Neural cell (in vitro differentiated cells): ENCODE results near the gene VGF. TPM values are rescaled to one million over a fixed set of nuclear protein-coding genes. Genes with fewer than 3 reads are reported as not detected.

Source experiments
- H2AFZ ChIP-seq: fragments of 200-600, 300-800 bp; sonication (generic), shearing (Covaris generic); 2 replicates; pipeline ENCODE4 v1.6.0; 2014; ENCODE audit warnings: low read depth, mild to moderate bottlenecking, antibody characterized with exemption, low read length, moderate library complexity
- H3F3A ChIP-seq: fragments of 200-600 bp; shearing (Covaris generic); 2 replicates; pipeline ENCODE4 v1.6.1; 2016; ENCODE audit warnings: mild to moderate bottlenecking, moderate library complexity, mixed read lengths, antibody characterized with exemption, low read length; ENCODE audit not compliant: insufficient read depth, poor library complexity, severe bottlenecking
- H3K27ac ChIP-seq: fragments of 200-600, 300-800 bp; sonication (generic), shearing (Covaris generic); 2 replicates; pipeline ENCODE4 v1.5.1; 2014; ENCODE audit warnings: mild to moderate bottlenecking, low read length, moderate library complexity
- H3K27me3 ChIP-seq: fragments of 300-800, 200-600 bp; sonication (generic), shearing (Covaris generic); 2 replicates; pipeline ENCODE4 v1.6.0; 2014; ENCODE audit warnings: mild to moderate bottlenecking, low read depth, low read length, moderate library complexity; ENCODE audit not compliant: insufficient read depth
- H3K36me3 ChIP-seq: fragments of 300-800, 200-600 bp; sonication (generic), shearing (Covaris generic); 2 replicates; pipeline ENCODE4 v1.5.1; 2014; ENCODE audit warnings: mild to moderate bottlenecking, antibody characterized with exemption, low read length, moderate library complexity; ENCODE audit not compliant: insufficient read depth
- H3K4me2 ChIP-seq: fragments of 300-800, 200-600 bp; sonication (generic), shearing (Covaris generic); 2 replicates; pipeline ENCODE4 v1.6.0; 2014; ENCODE audit warnings: mild to moderate bottlenecking, low read length
- H3K4me3 ChIP-seq: fragments of 300-800, 200-600 bp; sonication (generic), shearing (Covaris generic); 2 replicates; pipeline ENCODE4 v1.5.1; 2014; ENCODE audit warnings: mild to moderate bottlenecking, low read length, moderate library complexity
- H3K79me2 ChIP-seq: fragments of 200-600 bp; shearing (Covaris generic); replicated peaks from 2 replicates; pipeline ENCODE4 v1.6.0; 2014; ENCODE audit warnings: mild to moderate bottlenecking, low read length, moderate library complexity; ENCODE audit not compliant: insufficient read depth
- H3K9ac ChIP-seq: fragments of 300-800, 200-600 bp; sonication (generic), shearing (Covaris generic); 2 replicates; pipeline ENCODE4 v1.6.1; 2016; ENCODE audit warnings: mild to moderate bottlenecking, low read length, mixed read lengths
- H3K9me2 ChIP-seq: fragments of 200-600 bp; shearing (Covaris generic); 2 replicates; pipeline ENCODE4 v1.6.1; 2016; ENCODE audit warnings: mild to moderate bottlenecking, low read length, mixed read lengths; ENCODE audit not compliant: insufficient read depth
- H3K9me3 ChIP-seq: fragments of 200-600, 300-800 bp; sonication (generic), shearing (Covaris generic); 2 replicates; pipeline ENCODE4 v1.6.1; 2016; ENCODE audit warnings: mild to moderate bottlenecking, mixed run types, low read length, moderate library complexity, mixed read lengths
- H4K20me1 ChIP-seq: fragments of 200-600 bp; shearing (Covaris generic); 2 replicates; pipeline ENCODE4 v1.6.1; 2016; ENCODE audit warnings: mild to moderate bottlenecking, mixed run types; ENCODE audit not compliant: insufficient read depth
- CTCF ChIP-seq: fragments of 450-650 bp; IDR thresholded peaks from 2 replicates; pipeline ENCODE4 v1.5.1; 2014; ENCODE audit warnings: antibody characterized with exemption, mild to moderate bottlenecking, moderate library complexity; ENCODE audit not compliant: poor library complexity, severe bottlenecking
- EP300 ChIP-seq: fragments of 450-650 bp; conservative IDR thresholded peaks from 2 replicates; pipeline ENCODE4 v1.6.1; 2014; ENCODE audit warnings: antibody characterized with exemption, mild to moderate bottlenecking, moderate library complexity; ENCODE audit not compliant: poor library complexity, severe bottlenecking
- EZH2 ChIP-seq: fragments of 200-600, 300-800 bp; shearing (Covaris generic), sonication (generic); IDR thresholded peaks from 2 replicates; pipeline ENCODE4 v1.6.1; 2014; ENCODE audit warnings: antibody characterized with exemption, low read length, borderline replicate concordance, mild to moderate bottlenecking; ENCODE audit not compliant: insufficient read depth, poor library complexity, severe bottlenecking
- MXI1 ChIP-seq: fragments of 450-650 bp; conservative IDR thresholded peaks from 2 replicates; pipeline ENCODE4 v1.6.1; 2014; ENCODE audit warnings: antibody characterized with exemption, mild to moderate bottlenecking; ENCODE audit not compliant: poor library complexity, severe bottlenecking
- POLR2AphosphoS5 ChIP-seq: IDR thresholded peaks from 2 replicates; pipeline ENCODE4 v1.6.1; 2012
- RAD21 ChIP-seq: fragments of 450-650 bp; conservative IDR thresholded peaks from 2 replicates; pipeline ENCODE4 v1.6.1; 2014; ENCODE audit warnings: antibody characterized with exemption, mild to moderate bottlenecking, moderate library complexity
- REST ChIP-seq: IDR thresholded peaks from 2 replicates; pipeline ENCODE4 v1.6.1; 2012; ENCODE audit warnings: borderline replicate concordance
- SMC3 ChIP-seq: fragments of 450-650 bp; conservative IDR thresholded peaks from 2 replicates; pipeline ENCODE4 v1.6.1; 2014; ENCODE audit warnings: antibody characterized with exemption, mild to moderate bottlenecking, moderate library complexity; ENCODE audit not compliant: poor library complexity
- TAF1 ChIP-seq: IDR thresholded peaks from 2 replicates; pipeline ENCODE4 v1.6.1; 2012; ENCODE audit warnings: low read depth
- polyA plus RNA-seq: library from polyadenylated mRNA; depleted of rRNA; stranded (reverse); fragments of >200 nt; gene quantifications from 2 replicates; pipeline ENCODE4 v1.2.3, GENCODE V29; 2014

The VGF gene
- polyA plus RNA-seq, 1 donor from 2014 or later = 39.3 TPM

GRCh38 chr7:101129603-101130117 is 35.7 kb downstream of the VGF start:
- no peaks in the 10 kb centered on the region for H3K79me2 ChIP-seq
- H3K9me3 ChIP-seq = no peaks in the 10 kb centered on the region
- H3K4me3 ChIP-seq = no peak overlapping the region
- no peak for TF ChIP-seq RAD21
- TF ChIP-seq TAF1 = no peak
- TF ChIP-seq REST = no peak
- TF ChIP-seq EP300 = no peak
- no peak for TF ChIP-seq CTCF
- TF ChIP-seq SMC3 = no peak
- TF ChIP-seq MXI1 = no peak
- TF ChIP-seq EZH2 = no peak
- TF ChIP-seq POLR2AphosphoS5 = no peak
- no peak overlapping the region for H3K4me2 ChIP-seq
- H3K9ac ChIP-seq = no peak overlapping the region
- no peak overlapping the region for H3K27ac ChIP-seq
- H3K9me2 ChIP-seq = no peaks in the 10 kb centered on the region
- H3F3A ChIP-seq = no peaks in the 10 kb centered on the region
- H2AFZ ChIP-seq = no peak overlapping the region
- no peaks in the 10 kb centered on the region for H3K27me3 ChIP-seq
- no peaks in the 10 kb centered on the region for H4K20me1 ChIP-seq
- H3K36me3 ChIP-seq = no peaks in the 10 kb centered on the region

DNA sequence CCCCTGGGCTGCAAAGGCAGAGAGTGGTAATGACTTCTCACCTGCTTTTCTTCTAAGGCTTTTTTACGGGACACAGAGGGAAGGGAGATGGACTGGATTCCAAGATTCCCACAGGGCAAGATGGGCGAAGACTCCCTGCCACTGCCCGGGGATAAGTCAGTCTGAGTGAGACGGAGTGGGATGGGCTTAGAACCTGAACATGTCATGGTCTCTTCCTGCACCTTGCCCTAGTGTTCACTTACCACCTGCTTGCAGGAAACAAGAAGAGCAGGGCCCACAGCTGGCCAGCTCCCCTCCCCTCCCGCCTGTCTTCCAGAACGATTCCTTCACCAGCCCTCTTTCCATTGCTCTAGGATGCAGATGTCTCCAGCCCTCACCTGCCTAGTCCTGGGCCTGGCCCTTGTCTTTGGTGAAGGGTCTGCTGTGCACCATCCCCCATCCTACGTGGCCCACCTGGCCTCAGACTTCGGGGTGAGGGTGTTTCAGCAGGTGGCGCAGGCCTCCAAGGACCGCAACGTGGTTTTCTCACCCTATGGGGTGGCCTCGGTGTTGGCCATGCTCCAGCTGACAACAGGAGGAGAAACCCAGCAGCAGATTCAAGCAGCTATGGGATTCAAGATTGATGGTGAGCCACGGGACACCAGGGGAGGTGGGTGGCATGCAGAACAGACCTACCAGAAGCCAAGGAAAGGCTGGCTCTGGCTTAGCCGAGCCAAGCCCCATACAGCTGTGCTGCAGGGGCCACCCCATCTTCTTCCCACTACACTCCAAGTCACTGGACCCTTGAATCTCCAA is 37.1 kb downstream of the VGF start:
- H4K20me1 ChIP-seq = no peaks in the 10 kb centered on the region

More for the DNA sequence above, 37.1 kb downstream of the VGF start:
- Histone ChIP-seq H3K36me3 (no peaks in the 10 kb centered on the region), H2AFZ (no peak overlapping the region), H3K9ac (no peak overlapping the region), H3K27ac (no peak overlapping the region), H3F3A (no peaks in the 10 kb centered on the region), H3K79me2 (no peaks in the 10 kb centered on the region), H3K9me3 (no peaks in the 10 kb centered on the region), H3K4me2 (no peak overlapping the region), H3K9me2 (no peaks in the 10 kb centered on the region), H3K4me3 (no peak overlapping the region), H3K27me3 (no peaks in the 10 kb centered on the region)
- no peak for TF ChIP-seq EZH2
- TF ChIP-seq CTCF = no peak
- no peak for TF ChIP-seq REST
- no peak for TF ChIP-seq EP300
- TF ChIP-seq SMC3 = no peak
- TF ChIP-seq RAD21 = no peak
- TF ChIP-seq TAF1 = no peak
- TF ChIP-seq POLR2AphosphoS5 = no peak
- TF ChIP-seq MXI1 = no peak
